ENCODE measurements around the gene A4GNT. TPM values are rescaled to one million over a fixed set of nuclear protein-coding genes. Genes with fewer than 3 reads are reported as not detected.
"Not testable (repeated sequence)": the region's sequence is repeated elsewhere in the genome, so short reads cannot be mapped to it uniquely, and the experiment has no call there.

A4GNT gene
- total and polyA plus RNA-seq, 9 donors: not detected

GRCh38 chr3:138103466-138103865 lies 28.7 kb downstream of the A4GNT start:
- 93 to 98% (median 95%) methylated on average over 19 of the region's 19 CpGs for WGBS, 3 donors
- intact Hi-C loops (cut with DNase I): no loop called here
- Histone ChIP-seq H3K4me1 (ENCODE audit: insufficient read depth) (no peaks in the 10 kb centered on the region), H3K27ac (no peak overlapping the region), H3K4me3 (no peak overlapping the region), H3K9me3 (no peaks in the 10 kb centered on the region), H3K36me3 (no peaks in the 10 kb centered on the region), H3K27me3 (no peaks in the 10 kb centered on the region)
- no peak for DNase-seq
- TF ChIP-seq CTCF (IDR thresholded peaks at IDR 0.05) (no peak), POLR2A (IDR thresholded peaks at IDR 0.05) (no peak), EP300 (IDR thresholded peaks at IDR 0.05) (no peak)

DNA sequence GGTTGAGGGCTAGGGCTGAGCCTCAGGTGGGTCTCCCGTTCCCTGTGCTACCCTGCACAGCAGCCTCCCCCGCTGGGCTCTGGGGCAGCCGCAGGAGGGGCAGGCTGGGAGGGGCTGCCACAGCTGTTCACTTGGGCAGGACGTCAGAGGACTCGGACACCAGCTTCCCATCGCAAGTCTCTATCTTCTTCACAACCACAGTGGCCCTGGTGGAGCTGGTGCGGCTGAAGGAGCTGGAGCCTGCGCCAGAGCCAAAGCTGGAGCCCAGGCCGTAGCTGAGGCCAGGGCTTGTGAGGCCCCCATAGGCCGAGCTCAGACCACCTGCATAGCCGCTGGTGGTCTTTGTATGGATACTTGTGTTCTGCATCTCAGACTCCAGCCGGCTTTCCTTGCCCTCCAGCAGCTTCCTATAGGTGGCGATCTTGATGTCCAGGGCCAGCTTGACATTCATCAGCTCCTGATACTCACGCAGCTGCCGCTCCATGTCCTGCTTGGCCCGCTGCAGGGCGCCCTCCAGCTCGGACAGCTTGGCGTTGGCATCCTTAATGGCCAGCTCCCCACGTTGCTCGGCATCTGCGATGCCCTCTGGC lies 30.7 kb downstream of the A4GNT start:
- H3K27ac ChIP-seq; H3K27me3 ChIP-seq; H3K4me3 ChIP-seq; intact Hi-C loops (cut with DNase I); H3K9me3 ChIP-seq; H3K36me3 ChIP-seq; H3K4me1 ChIP-seq (ENCODE audit: insufficient read depth); DNase-seq: not testable (repeated sequence)
- WGBS, 3 donors: 86 to 92% (median 87%) methylated on average over 22 of the region's 22 CpGs

DNA sequence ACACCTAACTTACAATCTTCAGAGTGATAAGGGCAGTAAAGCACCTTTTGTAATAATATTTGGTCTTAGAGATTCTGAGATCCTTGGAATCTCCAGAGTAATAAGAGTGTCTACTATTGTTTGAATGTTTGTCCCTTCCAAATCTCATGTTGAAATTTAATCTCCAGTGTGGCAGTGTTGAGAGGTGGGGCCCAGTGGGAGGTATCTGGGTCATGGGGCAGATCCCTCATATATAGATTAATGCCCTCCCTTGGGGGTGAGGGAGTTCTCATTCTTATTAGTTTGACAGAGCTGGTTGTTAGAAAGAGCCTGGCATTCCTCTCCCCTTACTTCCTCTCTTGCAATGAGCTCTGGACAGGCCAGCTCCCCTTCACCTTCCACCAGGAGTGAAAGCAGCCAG lies 32.8 kb downstream of the A4GNT start:
- intact Hi-C loops (cut with DNase I): no loop called here
- Histone ChIP-seq H3K36me3 (no peaks in the 10 kb centered on the region), H3K27ac (no peak overlapping the region), H3K4me3 (no peak overlapping the region), H3K27me3 (no peaks in the 10 kb centered on the region), H3K4me1 (ENCODE audit: insufficient read depth) (no peaks in the 10 kb centered on the region), H3K9me3 (no peaks in the 10 kb centered on the region)
- no peak for TF ChIP-seq POLR2A (IDR thresholded peaks at IDR 0.05)
- TF ChIP-seq EP300 (IDR thresholded peaks at IDR 0.05): no peak
- no peak for TF ChIP-seq CTCF (IDR thresholded peaks at IDR 0.05)
- DNase-seq: no peak

DNA sequence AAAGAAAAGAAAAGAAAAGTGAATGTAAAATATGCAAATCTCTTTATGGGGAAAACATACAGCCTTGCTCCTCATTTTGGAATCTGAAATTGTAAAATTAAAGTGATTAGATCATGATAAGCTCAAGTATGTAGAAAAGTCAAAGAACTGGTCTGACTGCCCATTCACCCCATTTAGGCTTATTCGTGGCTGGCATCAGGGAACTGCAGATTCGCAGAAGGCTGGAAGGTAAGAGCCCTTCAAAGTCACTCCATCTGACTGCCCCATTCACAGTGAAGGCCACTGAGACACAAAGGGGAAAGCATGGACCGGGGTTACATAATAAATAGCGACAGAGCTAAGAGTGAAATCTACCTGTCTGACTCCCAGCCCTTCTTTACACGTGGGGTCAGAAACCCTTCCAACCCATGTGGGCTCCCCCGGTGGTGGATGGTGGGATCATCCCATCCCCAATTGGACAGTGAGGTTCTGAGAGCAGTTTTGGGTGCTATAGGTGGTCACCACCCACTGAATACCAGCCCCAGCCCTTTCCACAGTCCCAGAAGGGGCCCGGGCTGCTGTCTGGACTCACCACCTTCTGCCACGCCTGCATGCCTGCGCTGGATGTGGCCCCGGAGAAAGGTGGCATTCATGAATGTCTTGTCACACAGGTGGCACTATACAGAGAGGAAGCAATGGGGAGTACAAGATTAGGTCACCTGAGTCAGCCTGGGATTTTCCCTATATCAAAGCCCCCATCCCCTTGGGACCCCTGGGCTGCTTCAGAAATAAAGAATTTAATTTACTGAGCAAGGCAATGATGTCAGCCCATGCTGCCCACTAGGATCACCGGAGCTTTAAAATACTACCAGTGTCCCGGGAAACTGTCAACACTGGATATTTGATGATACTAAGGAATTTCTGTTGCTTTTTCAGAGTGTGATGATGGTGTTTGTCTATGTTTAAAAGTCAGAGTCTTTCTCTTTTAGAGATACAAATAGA lies 34.7 kb downstream of the A4GNT start:
- Histone ChIP-seq H3K36me3 (no peaks in the 10 kb centered on the region), H3K27ac (no peak overlapping the region)
- 86 to 87% (median 87%) methylated on average over 12 of the region's 12 CpGs for WGBS, 3 donors

More for the DNA sequence above, 34.7 kb downstream of the A4GNT start:
- Histone ChIP-seq H3K4me1 (ENCODE audit: insufficient read depth) (no peaks in the 10 kb centered on the region), H3K4me3 (no peak overlapping the region), H3K9me3 (no peaks in the 10 kb centered on the region), H3K27me3 (no peaks in the 10 kb centered on the region)
- no peak for TF ChIP-seq POLR2A (IDR thresholded peaks at IDR 0.05)
- TF ChIP-seq CTCF (IDR thresholded peaks at IDR 0.05): no peak
- TF ChIP-seq EP300 (IDR thresholded peaks at IDR 0.05): no peak
- intact Hi-C loops (cut with DNase I): no loop called here
- DNase-seq: no peak
